Stimulated activated naive CD8-positive, alpha-beta T cell treated with anti-CD3 and anti-CD28 coated beads, Interleukin-15, Interleukin-2, amounts not matched to agents 100 ng/mL and 50 ng/mL, for 24 hours (primary cell): ENCODE results near the gene INHBE.

ENCODE experiments used
- H3K27ac Mint-ChIP-seq: one replicate; pipeline ENCODE4 v1.8.0; 2021; ENCODE audit warnings: mild to moderate bottlenecking, mixed read lengths
- H3K27me3 Mint-ChIP-seq: one replicate; pipeline ENCODE4 v1.8.0; 2021; ENCODE audit warnings: mixed read lengths
- H3K36me3 Mint-ChIP-seq: one replicate; pipeline ENCODE4 v1.8.0; 2021; ENCODE audit warnings: low read depth, mixed read lengths
- H3K4me1 Mint-ChIP-seq: one replicate; pipeline ENCODE4 v1.8.0; 2021; ENCODE audit warnings: low read depth, mixed read lengths
- H3K4me3 Mint-ChIP-seq: one replicate; pipeline ENCODE4 v1.8.0; 2021; ENCODE audit warnings: mild to moderate bottlenecking, mixed read lengths
- H3K9me3 Mint-ChIP-seq: one replicate; pipeline ENCODE4 v1.8.0; 2021; ENCODE audit warnings: mixed read lengths

The INHBE gene

DNA sequence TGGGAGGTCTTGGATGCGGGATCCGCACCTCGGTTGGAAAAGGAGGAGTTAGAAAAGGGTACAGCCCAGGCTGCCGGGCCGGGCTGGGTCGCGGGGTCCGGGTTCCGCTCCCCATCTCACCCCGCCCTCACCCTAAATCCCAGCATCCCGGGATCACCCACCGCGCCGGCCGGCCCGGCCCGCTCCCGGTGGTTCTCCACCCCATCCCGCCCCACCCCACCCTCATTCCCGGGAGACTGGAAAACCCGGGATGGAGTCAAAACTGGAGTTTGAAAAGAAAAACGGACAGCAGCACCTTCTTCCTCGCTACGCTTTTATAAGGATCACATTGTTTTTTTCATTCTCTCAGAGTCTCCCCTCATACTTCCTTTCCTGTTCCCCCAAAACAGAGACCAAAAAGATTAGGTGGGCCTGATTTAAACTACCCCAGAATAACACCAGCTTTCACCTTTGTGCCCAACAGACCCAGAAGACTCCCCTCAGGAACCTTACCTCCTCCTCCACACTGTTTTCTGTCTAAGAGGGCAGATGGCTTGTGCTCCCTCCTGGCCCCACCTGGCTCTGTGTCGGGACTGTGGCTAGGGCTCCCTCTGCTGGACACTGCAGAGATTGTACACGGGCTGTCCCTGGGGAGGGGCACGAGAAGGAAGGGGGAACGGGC lies 7.3 kb downstream of the INHBE start:
- Mint-ChIP-seq H3K4me3 (peak overlapping the region; percentile 92), H3K36me3 (peaks cover 4% of the 10 kb centered on the region), H3K27ac (peak overlapping the region; percentile 90), H3K27me3 (no peaks in the 10 kb centered on the region), H3K4me1 (peaks cover 61% of the 10 kb centered on the region), H3K9me3 (no peaks in the 10 kb centered on the region)

GRCh38 chr12:57462912-57463253 lies 7.8 kb downstream of the INHBE start:
- peak overlapping the region; percentile 90 for H3K27ac Mint-ChIP-seq
- H3K27me3 Mint-ChIP-seq: no peaks in the 10 kb centered on the region
- H3K36me3 Mint-ChIP-seq: peaks cover 6% of the 10 kb centered on the region
- H3K4me3 Mint-ChIP-seq: peak overlapping the region; percentile 92
- H3K9me3 Mint-ChIP-seq: no peaks in the 10 kb centered on the region
- peaks cover 56% of the 10 kb centered on the region for H3K4me1 Mint-ChIP-seq

DNA sequence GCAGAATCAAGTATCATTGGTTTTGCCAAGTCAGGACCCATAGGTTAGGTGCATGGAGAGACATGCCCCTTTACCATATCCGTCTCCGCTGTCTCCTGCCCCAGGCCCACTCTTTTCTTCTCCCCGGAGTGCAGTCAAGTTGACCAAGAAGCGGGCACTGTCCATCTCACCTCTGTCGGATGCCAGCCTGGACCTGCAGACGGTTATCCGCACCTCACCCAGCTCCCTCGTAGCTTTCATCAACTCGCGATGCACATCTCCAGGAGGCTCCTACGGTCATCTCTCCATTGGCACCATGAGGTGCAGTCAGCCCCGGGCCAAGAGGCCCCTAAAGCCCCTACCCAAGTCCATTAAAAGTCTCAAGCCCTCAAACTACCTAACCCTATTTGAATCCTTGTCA lies 9.5 kb downstream of the INHBE start:
- peaks cover 41% of the 10 kb centered on the region for H3K4me1 Mint-ChIP-seq
- no peak overlapping the region for H3K4me3 Mint-ChIP-seq

GRCh38 chr12:57465030-57465746 lies 10.1 kb downstream of the INHBE start:
- Mint-ChIP-seq H3K36me3 (peaks cover 18% of the 10 kb centered on the region), H3K4me3 (no peak overlapping the region), H3K27me3 (no peaks in the 10 kb centered on the region), H3K4me1 (peaks cover 39% of the 10 kb centered on the region), H3K27ac (no peak overlapping the region), H3K9me3 (no peaks in the 10 kb centered on the region)

More for the DNA sequence above, 9.5 kb downstream of the INHBE start:
- no peaks in the 10 kb centered on the region for H3K9me3 Mint-ChIP-seq
- H3K27ac Mint-ChIP-seq: no peak overlapping the region
- H3K27me3 Mint-ChIP-seq: no peaks in the 10 kb centered on the region
- H3K36me3 Mint-ChIP-seq: peaks cover 18% of the 10 kb centered on the region

- peaks cover 18% of the 10 kb centered on the region for H3K36me3 Mint-ChIP-seq
- H3K27ac Mint-ChIP-seq: no peak overlapping the region
- H3K27me3 Mint-ChIP-seq: no peaks in the 10 kb centered on the region
- H3K4me3 Mint-ChIP-seq: no peak overlapping the region
- peaks cover 33% of the 10 kb centered on the region for H3K4me1 Mint-ChIP-seq
- H3K9me3 Mint-ChIP-seq: no peaks in the 10 kb centered on the region
Observed at GRCh38 chr12:57465747-57466505, 10.8 kb downstream of the INHBE start.

DNA sequence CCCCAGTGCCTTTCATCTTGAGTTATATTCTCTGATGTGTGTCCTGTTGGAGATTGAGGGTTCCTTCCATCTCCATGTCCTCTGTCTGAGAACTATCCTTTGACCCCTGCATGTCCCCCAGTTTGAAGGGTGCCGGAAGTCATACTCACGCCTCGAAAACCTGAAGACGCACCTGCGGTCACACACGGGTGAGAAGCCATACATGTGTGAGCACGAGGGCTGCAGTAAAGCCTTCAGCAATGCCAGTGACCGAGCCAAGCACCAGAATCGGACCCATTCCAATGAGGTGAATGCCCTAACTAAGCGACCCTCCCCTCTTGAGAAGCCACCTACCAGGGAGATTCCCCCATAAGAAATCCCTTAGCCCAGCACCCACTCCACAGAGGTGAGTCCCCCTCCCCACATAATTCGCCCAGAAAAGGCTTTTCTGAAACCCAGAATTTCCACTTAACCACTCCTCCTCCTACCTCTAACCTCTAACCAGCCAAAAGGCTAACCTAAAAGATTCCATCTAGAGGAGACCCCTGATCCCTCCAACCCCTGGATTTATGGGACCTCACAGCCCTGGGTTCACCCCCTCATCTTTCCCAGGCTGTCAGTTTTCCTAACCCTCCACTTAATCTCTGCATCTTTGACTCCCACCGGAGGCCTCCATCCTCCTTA lies 12.2 kb downstream of the INHBE start:
- H3K36me3 Mint-ChIP-seq: peaks cover 24% of the 10 kb centered on the region
- H3K27me3 Mint-ChIP-seq: no peaks in the 10 kb centered on the region
- no peak overlapping the region for H3K4me3 Mint-ChIP-seq
- H3K9me3 Mint-ChIP-seq: no peaks in the 10 kb centered on the region
- no peak overlapping the region for H3K27ac Mint-ChIP-seq
- H3K4me1 Mint-ChIP-seq: peaks cover 23% of the 10 kb centered on the region

GRCh38 chr12:57467915-57468314 lies 12.8 kb downstream of the INHBE start:
- H3K9me3 Mint-ChIP-seq: no peaks in the 10 kb centered on the region
- H3K27ac Mint-ChIP-seq: no peak overlapping the region
- no peaks in the 10 kb centered on the region for H3K27me3 Mint-ChIP-seq
- H3K36me3 Mint-ChIP-seq: peaks cover 30% of the 10 kb centered on the region
- H3K4me3 Mint-ChIP-seq: no peak overlapping the region
- H3K4me1 Mint-ChIP-seq: peaks cover 23% of the 10 kb centered on the region

DNA sequence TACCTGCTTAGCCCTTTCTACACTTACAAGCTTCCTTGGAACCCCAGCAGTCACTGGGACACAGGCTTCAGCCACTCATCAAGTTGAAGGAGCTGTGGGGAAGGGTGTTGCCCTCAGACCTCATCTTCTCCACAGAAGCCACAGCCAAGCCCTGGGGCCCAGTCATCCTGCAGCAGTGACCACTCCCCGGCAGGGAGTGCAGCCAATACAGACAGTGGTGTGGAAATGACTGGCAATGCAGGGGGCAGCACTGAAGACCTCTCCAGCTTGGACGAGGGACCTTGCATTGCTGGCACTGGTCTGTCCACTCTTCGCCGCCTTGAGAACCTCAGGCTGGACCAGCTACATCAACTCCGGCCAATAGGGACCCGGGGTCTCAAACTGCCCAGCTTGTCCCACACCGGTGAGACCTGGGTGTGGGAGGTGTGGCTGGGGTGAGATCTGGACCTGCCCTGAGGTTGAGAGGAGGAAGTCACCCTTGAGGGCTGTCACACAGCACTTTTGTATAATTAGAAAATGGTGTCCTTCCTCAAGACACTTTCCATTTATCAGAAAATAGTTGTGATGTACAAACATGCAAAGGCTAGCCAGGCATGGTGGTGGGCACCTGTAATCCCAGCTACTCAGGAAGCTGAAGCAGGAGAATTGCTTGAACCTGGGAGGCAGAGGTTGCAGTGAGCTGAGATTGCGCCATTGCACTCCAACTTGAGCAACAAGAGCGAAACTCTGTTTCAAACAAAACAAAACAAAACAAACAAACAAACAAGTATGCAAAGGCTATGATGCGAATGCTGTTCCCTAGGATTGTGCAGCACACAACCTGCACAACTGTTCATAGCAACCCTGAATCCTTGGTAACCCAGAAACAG lies 14.4 kb downstream of the INHBE start:
- Mint-ChIP-seq H3K36me3 (peaks cover 44% of the 10 kb centered on the region), H3K4me3 (no peak overlapping the region)

DNA sequence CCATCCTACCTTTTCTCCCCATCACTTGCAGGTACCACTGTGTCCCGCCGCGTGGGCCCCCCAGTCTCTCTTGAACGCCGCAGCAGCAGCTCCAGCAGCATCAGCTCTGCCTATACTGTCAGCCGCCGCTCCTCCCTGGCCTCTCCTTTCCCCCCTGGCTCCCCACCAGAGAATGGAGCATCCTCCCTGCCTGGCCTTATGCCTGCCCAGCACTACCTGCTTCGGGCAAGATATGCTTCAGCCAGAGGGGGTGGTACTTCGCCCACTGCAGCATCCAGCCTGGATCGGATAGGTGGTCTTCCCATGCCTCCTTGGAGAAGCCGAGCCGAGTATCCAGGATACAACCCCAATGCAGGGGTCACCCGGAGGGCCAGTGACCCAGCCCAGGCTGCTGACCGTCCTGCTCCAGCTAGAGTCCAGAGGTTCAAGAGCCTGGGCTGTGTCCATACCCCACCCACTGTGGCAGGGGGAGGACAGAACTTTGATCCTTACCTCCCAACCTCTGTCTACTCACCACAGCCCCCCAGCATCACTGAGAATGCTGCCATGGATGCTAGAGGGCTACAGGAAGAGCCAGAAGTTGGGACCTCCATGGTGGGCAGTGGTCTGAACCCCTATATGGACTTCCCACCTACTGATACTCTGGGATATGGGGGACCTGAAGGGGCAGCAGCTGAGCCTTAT lies 15.3 kb downstream of the INHBE start:
- Mint-ChIP-seq H3K9me3 (no peaks in the 10 kb centered on the region), H3K4me3 (no peak overlapping the region), H3K27me3 (no peaks in the 10 kb centered on the region), H3K36me3 (peaks cover 50% of the 10 kb centered on the region), H3K4me1 (peaks cover 24% of the 10 kb centered on the region), H3K27ac (no peak overlapping the region)

More for the DNA sequence above, 14.4 kb downstream of the INHBE start:
- no peaks in the 10 kb centered on the region for H3K27me3 Mint-ChIP-seq
- H3K4me1 Mint-ChIP-seq: peaks cover 24% of the 10 kb centered on the region
- H3K9me3 Mint-ChIP-seq: no peaks in the 10 kb centered on the region
- no peak overlapping the region for H3K27ac Mint-ChIP-seq

- H3K27ac Mint-ChIP-seq: no peak overlapping the region
- no peak overlapping the region for H3K4me3 Mint-ChIP-seq
- H3K9me3 Mint-ChIP-seq: no peaks in the 10 kb centered on the region
- H3K4me1 Mint-ChIP-seq: peaks cover 26% of the 10 kb centered on the region
- H3K36me3 Mint-ChIP-seq: peaks cover 50% of the 10 kb centered on the region
- H3K27me3 Mint-ChIP-seq: no peaks in the 10 kb centered on the region
Observed at GRCh38 chr12:57470970-57471656, 16.0 kb downstream of the INHBE start.

DNA sequence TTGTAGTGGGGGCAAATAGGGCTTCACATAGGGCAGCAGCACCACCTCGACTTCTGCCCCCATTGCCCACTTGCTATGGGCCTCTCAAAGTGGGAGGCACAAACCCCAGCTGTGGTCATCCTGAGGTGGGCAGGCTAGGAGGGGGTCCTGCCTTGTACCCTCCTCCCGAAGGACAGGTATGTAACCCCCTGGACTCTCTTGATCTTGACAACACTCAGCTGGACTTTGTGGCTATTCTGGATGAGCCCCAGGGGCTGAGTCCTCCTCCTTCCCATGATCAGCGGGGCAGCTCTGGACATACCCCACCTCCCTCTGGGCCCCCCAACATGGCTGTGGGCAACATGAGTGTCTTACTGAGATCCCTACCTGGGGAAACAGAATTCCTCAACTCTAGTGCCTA lies 16.6 kb downstream of the INHBE start:
- no peak overlapping the region for H3K27ac Mint-ChIP-seq
- peaks cover 52% of the 10 kb centered on the region for H3K36me3 Mint-ChIP-seq
- H3K4me1 Mint-ChIP-seq: peaks cover 30% of the 10 kb centered on the region
- H3K27me3 Mint-ChIP-seq: no peaks in the 10 kb centered on the region
- no peaks in the 10 kb centered on the region for H3K9me3 Mint-ChIP-seq
- H3K4me3 Mint-ChIP-seq: no peak overlapping the region

DNA sequence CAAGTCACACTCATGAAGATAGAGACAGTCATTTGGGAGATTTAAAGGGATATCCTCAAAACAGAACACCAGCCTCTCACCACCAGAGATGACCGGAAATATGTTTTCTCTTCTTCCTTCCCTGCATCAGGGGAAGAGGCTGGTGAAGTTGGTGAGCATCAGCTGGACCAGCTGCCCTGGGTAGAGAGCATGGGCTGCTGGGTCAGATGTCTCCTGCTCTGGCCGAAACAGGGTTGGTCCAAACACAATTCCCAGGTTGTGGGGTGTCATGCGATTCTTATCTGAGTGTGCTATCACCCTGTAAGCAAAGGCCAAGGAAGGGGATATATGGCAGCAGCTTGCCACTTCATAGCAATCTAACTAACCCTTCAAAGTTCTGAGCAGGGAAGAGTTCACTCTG lies 17.3 kb downstream of the INHBE start:
- peak overlapping the region; percentile 21 for H3K27ac Mint-ChIP-seq
- H3K27me3 Mint-ChIP-seq: no peaks in the 10 kb centered on the region
- H3K9me3 Mint-ChIP-seq: no peaks in the 10 kb centered on the region
- peaks cover 53% of the 10 kb centered on the region for H3K36me3 Mint-ChIP-seq
- no peak overlapping the region for H3K4me3 Mint-ChIP-seq
- peaks cover 32% of the 10 kb centered on the region for H3K4me1 Mint-ChIP-seq

DNA sequence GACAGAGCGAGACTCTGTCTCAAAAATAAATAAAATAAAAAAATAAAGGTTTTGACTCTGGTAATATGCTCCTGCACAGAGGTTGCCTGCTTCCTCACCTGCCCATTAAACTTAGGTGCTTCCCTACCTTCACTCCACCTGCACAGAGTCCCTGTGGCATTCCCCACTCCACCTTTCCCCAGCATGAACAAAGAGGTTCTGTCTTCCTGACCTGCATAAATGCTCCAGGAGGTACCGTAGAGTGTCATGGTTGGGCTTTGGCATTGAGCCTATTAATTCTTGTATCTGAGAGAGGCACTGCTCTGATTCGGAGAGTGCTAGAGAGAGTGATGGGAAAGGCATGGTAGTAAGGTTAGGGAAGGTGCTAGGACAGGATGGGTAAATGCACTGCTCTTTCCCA lies 18.3 kb downstream of the INHBE start:
- Mint-ChIP-seq H3K4me3 (no peak overlapping the region), H3K36me3 (peaks cover 49% of the 10 kb centered on the region), H3K27ac (no peak overlapping the region), H3K27me3 (no peaks in the 10 kb centered on the region), H3K9me3 (no peaks in the 10 kb centered on the region), H3K4me1 (peaks cover 42% of the 10 kb centered on the region)
